Measurements from ENCODE around the gene SLC19A2. TPM values are rescaled to one million over a fixed set of nuclear protein-coding genes. Genes with fewer than 3 reads are reported as not detected.

The SLC19A2 gene
- total and polyA plus RNA-seq, 2 of the 8 experiments (the other 6 are each of a cell fraction or from before 2014, with no cell fraction given): 21.2 to 23.2 TPM

- H2AK5ac ChIP-seq (ENCODE audit: low read depth, low read length): no peak overlapping the region
- H2BK120ac ChIP-seq (replicated peaks; ENCODE audit: low read depth, low read length): no peak overlapping the region
- H3K23ac ChIP-seq (ENCODE audit: insufficient read length): no peak overlapping the region
- H2BK12ac ChIP-seq (ENCODE audit: low read depth, low read length): no peak overlapping the region
- H3K4me3 ChIP-seq (ENCODE audit: extremely low read depth in 1 of 4, insufficient read depth in 2 of 4, low read depth in 3 of 4, low read length in 4 of 4): no peak overlapping the region
- no peaks in the 10 kb centered on the region; a peak in 1 of 8 replicates for H3K36me3 ChIP-seq (ENCODE audit: control insufficient read depth in 2 of 4, insufficient read depth in 4 of 4, low read length in 3 of 4)
- no peak overlapping the region for H3K18ac ChIP-seq (ENCODE audit: extremely low read depth, low read length)
- CTCF ChIA-PET (ENCODE audit: partially characterized antibody): interaction anchor here (1.5 kb wide), 1 partner anchor 19 kb away, joined by 3 read pairs; no protein-coding TSS in a partner anchor
- H4K20me1 ChIP-seq (replicated peaks in 1 of 2; ENCODE audit: control insufficient read depth in 1 of 2, insufficient read depth in 2 of 2, low read length in 2 of 2): no peaks in the 10 kb centered on the region
- H3K79me1 ChIP-seq (ENCODE audit: low read depth, low read length): no peaks in the 10 kb centered on the region
- no peak overlapping the region for H2AFZ ChIP-seq (ENCODE audit: low read length)
- peaks cover 0 to 8% of the 10 kb centered on the region in 2 experiments; a peak in 1 of 4 replicates for H3K9me3 ChIP-seq (ENCODE audit: insufficient read depth in 2 of 2, low read depth in 1 of 2, low read length in 1 of 2)
- no peak overlapping the region for H4K5ac ChIP-seq (ENCODE audit: insufficient read length, low read depth, low read length)
- no peak overlapping the region for H3K27ac ChIP-seq (ENCODE audit: low read depth, low read length)
- DNase-seq (ENCODE audit: low read depth in 1 of 2, low spot score in 2 of 2): no peak
- H3K4me1 ChIP-seq (replicated peaks in 1 of 4; ENCODE audit: control insufficient read depth in 3 of 4, insufficient read depth in 4 of 4, low read length in 3 of 4): peaks cover 0 to 4% (median 2%) of the 10 kb centered on the region in 4 experiments; a peak in 5 of 7 replicates
- H3K9ac ChIP-seq (replicated peaks in 1 of 4; ENCODE audit: extremely low read depth in 1 of 4, low read depth in 3 of 4, low read length in 3 of 4): no peak overlapping the region
- POLR2A ChIA-PET (ENCODE audit: partially characterized antibody): no interaction called here
- H3K23me2 ChIP-seq (ENCODE audit: low read depth, low read length): peaks cover 5% of the 10 kb centered on the region
- no peaks in the 10 kb centered on the region for H3K79me2 ChIP-seq (ENCODE audit: control insufficient read depth in 1 of 2, insufficient read depth in 2 of 2, low read length in 2 of 2)
- H2BK15ac ChIP-seq (ENCODE audit: low read length): no peak overlapping the region
- no peak overlapping the region for H2BK5ac ChIP-seq (ENCODE audit: low read depth, low read length)
- H3K27me3 ChIP-seq (replicated peaks in 1 of 4; ENCODE audit: control insufficient read depth in 3 of 4, extremely low read depth in 1 of 4, insufficient read depth in 3 of 4, low read length in 3 of 4): no peaks in the 10 kb centered on the region
- FAIRE-seq: no peak
- H2BK20ac ChIP-seq (ENCODE audit: low read length): no peak overlapping the region
- no peak overlapping the region for H4K8ac ChIP-seq (ENCODE audit: extremely low read depth, insufficient read depth, low read length)
- H4K91ac ChIP-seq (replicated peaks; ENCODE audit: insufficient read length, low read length): no peak overlapping the region
- H3K4me2 ChIP-seq (ENCODE audit: insufficient read depth in 1 of 2, low read depth in 2 of 2, low read length in 2 of 2): no peak overlapping the region
- 87% methylated on average over 1 of the region's 1 CpG; no CpG with 5 or more reads in 1 of the 2 experiments for WGBS, 2 experiments (ENCODE audit: extremely low coverage in 1 of 2, insufficient coverage in 1 of 2, insufficient read length in 1 of 2, insufficient replicate concordance in 2 of 2, low coverage in 1 of 2, low lambda C conversion rate in 2 of 2, missing lambda C conversion rate in 1 of 2)
- TF ChIP-seq ATF3 (IDR thresholded peaks at IDR 0.05; ENCODE audit: insufficient read depth, low read depth, low read length): no peak
- peak; percentile 47; the same call in 1 of the 2 replicates for TF ChIP-seq KDM1A (IDR thresholded peaks at IDR 0.05; ENCODE audit: borderline replicate concordance, low read length)
- no peak for TF ChIP-seq POU5F1 (IDR thresholded peaks at IDR 0.05; ENCODE audit: low read depth, low read length)
- H3K4ac ChIP-seq (replicated peaks; ENCODE audit: insufficient read length, low read depth, low read length): no peak overlapping the region
- H3K56ac ChIP-seq (replicated peaks; ENCODE audit: insufficient read length, low read depth, low read length): no peak overlapping the region
- no peak overlapping the region for H3K14ac ChIP-seq (ENCODE audit: insufficient read length)
These were observed 28.3 kb downstream of the SLC19A2 start for GRCh38 chr1:169457443-169457842.

Data from H1 (cell line).